ENCODE results near the gene CPED1.

The CPED1 gene

DNA sequence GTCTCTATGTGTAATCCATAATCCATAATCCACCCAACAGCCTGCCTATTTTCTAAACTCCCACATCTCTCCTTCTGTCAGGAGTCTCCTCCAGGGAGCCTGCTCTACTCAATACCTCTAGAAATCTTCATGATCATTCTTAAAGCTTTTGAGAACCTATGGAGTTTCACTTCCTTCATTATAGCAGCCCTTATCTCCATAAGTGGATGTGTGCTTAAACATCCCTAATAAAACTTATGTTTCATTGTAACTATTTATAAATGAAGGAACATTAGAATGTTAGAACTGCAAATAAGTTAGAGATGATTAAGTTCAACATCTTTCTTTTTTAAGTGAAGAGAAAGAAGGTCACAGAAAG lies 8.5 kb downstream of the CPED1 start:
- no peak for DNase-seq (ENCODE audit: extremely low read depth, low read depth)
- TF ChIP-seq, protein P1, sequence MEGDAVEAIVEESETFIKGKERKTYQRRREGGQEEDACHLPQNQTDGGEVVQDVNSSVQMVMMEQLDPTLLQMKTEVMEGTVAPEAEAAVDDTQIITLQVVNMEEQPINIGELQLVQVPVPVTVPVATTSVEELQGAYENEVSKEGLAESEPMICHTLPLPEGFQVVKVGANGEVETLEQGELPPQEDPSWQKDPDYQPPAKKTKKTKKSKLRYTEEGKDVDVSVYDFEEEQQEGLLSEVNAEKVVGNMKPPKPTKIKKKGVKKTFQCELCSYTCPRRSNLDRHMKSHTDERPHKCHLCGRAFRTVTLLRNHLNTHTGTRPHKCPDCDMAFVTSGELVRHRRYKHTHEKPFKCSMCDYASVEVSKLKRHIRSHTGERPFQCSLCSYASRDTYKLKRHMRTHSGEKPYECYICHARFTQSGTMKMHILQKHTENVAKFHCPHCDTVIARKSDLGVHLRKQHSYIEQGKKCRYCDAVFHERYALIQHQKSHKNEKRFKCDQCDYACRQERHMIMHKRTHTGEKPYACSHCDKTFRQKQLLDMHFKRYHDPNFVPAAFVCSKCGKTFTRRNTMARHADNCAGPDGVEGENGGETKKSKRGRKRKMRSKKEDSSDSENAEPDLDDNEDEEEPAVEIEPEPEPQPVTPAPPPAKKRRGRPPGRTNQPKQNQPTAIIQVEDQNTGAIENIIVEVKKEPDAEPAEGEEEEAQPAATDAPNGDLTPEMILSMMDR (IDR thresholded peaks at IDR 0.05; ENCODE audit: low read depth, low read length) = no peak

DNA sequence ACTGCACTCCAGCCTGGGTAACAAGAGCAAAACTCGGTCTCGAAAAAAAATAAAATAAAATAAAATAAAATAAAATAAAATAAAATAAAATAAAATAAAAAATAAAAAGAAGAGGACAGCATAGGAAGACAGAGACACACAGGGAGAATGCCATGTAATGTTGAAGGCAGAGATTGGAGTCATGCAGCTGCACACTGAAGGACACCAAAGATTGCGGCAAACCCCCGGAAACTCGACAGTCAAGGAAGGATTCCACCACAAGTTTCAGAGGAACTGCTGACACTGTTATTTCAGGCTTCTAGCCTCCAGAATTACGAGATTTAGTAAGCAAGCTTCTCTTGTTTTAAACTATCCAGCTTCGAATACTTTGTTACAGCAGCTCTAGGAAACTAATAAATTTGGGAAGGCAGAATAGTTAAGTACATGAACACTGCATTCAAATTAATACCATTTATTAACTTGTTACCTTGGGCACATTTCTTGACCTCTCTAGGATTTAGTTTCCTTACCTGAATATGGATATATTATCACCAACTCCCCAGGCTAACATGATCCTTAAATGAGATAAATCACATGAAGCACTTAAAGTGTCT lies 9.5 kb downstream of the CPED1 start:
- no peak for DNase-seq (ENCODE audit: extremely low read depth, low read depth)
- TF ChIP-seq, protein P1 (IDR thresholded peaks at IDR 0.05; ENCODE audit: low read depth, low read length) = no peak

DNA sequence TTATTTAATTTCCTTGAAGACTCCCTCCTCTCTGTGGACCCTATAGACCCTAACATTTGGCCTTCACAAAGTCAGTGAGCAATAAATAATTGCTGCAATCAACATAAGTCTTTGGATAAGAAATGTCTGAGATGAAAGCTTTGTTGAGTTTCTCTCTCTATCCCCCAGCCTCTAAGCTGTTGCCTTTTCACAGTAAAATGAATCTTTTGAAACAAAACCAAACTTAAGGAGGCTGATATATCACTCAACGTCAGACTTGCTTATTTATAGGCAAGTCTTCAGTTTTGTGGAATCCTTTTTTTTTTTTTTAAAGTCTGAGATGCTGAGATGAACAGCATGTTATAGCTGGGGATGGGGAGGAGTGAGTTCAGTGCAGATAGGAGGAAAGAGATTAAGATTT lies 10.0 kb downstream of the CPED1 start:
- TF ChIP-seq, protein P1 (IDR thresholded peaks at IDR 0.05; ENCODE audit: low read depth, low read length) = no peak

DNA sequence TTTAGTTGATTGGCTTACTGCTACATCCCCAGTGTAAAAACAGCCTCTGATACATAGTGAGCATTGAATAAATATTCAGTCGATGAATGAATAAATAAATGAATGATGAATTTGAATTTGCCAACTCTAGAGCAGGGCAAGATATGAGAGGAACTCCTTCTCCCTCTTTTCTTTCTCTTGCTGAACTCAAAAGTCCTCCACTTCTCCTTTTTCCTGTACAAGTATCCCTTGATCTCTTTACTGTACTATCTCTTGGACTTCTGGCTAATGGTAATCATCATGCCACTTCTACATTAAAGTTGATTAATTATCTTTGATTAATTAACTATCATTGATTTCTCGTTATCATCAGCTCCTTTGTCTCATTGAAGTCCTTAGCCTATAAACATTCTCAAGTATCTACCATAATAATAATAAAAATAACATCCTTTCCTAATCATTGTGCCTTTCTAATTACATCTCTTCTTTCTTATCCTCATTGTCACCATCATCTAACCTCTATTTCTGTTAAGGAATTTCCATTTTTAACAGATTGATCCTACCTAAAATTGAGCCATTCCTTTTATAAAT lies 10.6 kb downstream of the CPED1 start:
- no peak for DNase-seq (ENCODE audit: extremely low read depth, low read depth)
- TF ChIP-seq, protein P1 (IDR thresholded peaks at IDR 0.05; ENCODE audit: low read depth, low read length) = no peak

More for the DNA sequence above, 10.0 kb downstream of the CPED1 start:
- DNase-seq (ENCODE audit: extremely low read depth, low read depth) = no peak

DNA sequence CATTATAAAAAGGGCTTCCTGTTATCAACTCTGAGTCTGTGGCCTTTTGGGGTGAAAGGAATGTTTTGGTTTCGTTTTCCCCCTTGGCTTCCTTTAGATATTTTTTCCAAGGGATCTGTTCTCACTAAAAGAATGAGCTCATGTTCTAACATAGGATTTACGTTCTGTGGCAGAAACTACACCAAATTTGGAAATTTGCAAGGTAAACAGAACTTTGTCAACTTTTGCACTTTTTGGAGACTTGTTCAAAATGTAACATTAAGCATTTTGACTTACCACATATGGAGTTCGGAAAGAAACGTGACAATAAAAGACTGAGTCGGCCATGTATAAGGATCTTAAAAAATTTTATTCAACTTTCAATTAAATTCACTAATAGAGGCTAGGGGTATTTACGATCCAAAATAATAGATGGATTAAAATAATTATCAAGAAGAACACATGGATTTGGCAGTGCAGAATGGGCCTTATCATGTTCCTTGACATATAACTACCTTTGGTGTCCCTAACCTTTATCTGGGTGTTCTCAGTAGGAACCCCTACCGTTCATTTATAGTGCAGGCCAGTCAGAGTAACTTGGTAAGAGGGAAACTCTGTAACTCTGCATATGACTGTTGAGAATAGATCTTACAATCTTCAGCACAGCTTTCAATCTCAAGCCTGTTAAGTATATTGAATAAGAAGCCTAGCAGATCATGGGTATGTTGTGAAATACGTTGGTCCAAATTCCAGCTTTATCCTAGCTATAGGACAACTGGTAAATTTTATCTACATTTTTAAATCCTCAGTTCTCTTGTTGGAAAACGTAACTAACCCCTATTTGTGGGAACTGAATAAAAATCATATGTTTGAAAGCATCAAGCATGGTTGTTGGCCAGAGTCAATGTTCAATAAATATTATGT lies 11.8 kb downstream of the CPED1 start:
- no peak for DNase-seq (ENCODE audit: extremely low read depth, low read depth)

DNA sequence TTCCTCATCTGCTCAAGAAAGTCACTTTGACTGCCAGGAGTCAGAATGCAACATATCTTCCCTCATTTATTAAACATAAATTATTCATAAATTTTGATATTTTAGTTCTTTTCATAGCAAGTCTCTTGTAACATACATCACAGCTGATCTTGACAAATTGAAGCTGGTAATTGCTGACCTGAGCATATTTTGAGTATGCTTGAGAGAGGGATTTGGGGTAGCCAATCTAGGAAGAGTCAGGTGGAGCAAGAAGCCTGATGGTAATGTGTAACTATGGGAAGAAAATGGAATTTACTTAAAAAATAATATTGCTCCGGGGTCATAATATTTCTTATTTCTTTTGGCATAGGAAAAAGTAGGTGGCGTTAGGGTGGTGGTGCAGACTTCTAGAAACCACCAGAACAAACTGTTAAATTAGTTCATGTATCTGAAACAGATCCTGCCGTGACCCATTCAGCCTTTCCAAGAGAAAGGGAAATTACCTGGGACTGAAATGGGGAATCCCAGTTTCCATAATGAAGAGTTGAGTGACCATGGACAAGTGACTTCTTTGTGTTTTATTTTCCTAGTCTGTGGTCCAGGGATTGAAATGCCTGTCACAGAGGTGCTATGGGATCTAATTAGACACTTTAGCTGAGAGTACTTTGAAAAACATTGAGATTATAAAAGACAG lies 12.9 kb downstream of the CPED1 start:
- no peak for DNase-seq (ENCODE audit: extremely low read depth, low read depth)
- TF ChIP-seq, protein P1 (IDR thresholded peaks at IDR 0.05; ENCODE audit: low read depth, low read length) = no peak

More for the DNA sequence above, 11.8 kb downstream of the CPED1 start:
- TF ChIP-seq, protein P1 (IDR thresholded peaks at IDR 0.05; ENCODE audit: low read depth, low read length) = no peak

Measured in AG09319 (cell line).